Activated naive CD4-positive, alpha-beta T cell treated with anti-CD3 and anti-CD28 coated beads, Interleukin-2, amount 50 U/mL, for 24 hours (primary cell): ENCODE results near the gene PRMT7.
A peak's percentile ranks its signal among the peaks of the same experiment; 100 is the strongest.

Experiments
- H3K27ac Mint-ChIP-seq: one replicate; pipeline ENCODE4 v1.8.0; 2021; ENCODE audit warnings: mild to moderate bottlenecking, mixed read lengths
- H3K27me3 Mint-ChIP-seq: one replicate; pipeline ENCODE4 v1.8.0; 2021; ENCODE audit warnings: mixed read lengths
- H3K36me3 Mint-ChIP-seq: one replicate; pipeline ENCODE4 v1.8.0; 2021; ENCODE audit warnings: mixed read lengths
- H3K4me1 Mint-ChIP-seq: one replicate; pipeline ENCODE4 v1.8.0; 2021; ENCODE audit warnings: mixed read lengths
- H3K4me3 Mint-ChIP-seq: one replicate; pipeline ENCODE4 v1.8.0; 2021; ENCODE audit warnings: mild to moderate bottlenecking, mixed read lengths
- H3K9me3 Mint-ChIP-seq: one replicate; pipeline ENCODE4 v1.8.0; 2021; ENCODE audit warnings: mixed read lengths

PRMT7 gene

GRCh38 chr16:68324336-68324735 is 13.5 kb downstream of the PRMT7 start:
- H3K9me3 Mint-ChIP-seq = no peaks in the 10 kb centered on the region
- no peak overlapping the region for H3K27ac Mint-ChIP-seq
- no peaks in the 10 kb centered on the region for H3K27me3 Mint-ChIP-seq
- H3K36me3 Mint-ChIP-seq = peaks cover 12% of the 10 kb centered on the region
- H3K4me3 Mint-ChIP-seq = no peak overlapping the region
- H3K4me1 Mint-ChIP-seq = peaks cover 24% of the 10 kb centered on the region

DNA sequence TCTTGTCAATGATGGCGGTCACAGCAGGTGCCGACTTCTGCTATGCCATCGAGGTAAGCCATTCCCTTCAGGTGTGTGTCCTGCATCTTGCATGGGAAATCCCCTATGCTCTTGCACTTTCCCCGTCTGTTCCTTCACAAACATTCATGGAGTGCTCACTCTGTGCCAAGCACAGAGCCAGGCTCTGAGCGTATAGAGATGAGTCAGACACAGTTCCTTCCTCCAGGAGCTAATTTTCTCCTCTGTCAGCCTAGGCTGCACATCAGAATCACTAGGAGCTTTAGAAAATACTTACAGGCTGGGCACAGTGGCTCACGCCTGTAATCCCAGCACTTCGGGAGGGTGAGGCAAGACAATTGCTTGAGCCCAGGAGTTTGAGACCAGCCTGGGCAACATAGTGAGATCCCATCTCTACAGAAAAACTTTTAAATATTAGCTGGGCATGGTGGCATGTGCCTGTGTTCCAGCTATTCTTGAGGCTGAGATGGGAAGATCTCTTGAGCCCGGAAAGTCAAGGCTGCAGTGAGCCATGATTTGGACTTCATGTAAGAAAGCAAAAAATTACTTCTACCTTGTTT is 14.1 kb downstream of the PRMT7 start:
- Mint-ChIP-seq H3K4me3 (no peak overlapping the region), H3K27me3 (no peaks in the 10 kb centered on the region), H3K27ac (no peak overlapping the region), H3K9me3 (no peaks in the 10 kb centered on the region), H3K4me1 (peaks cover 20% of the 10 kb centered on the region), H3K36me3 (peaks cover 10% of the 10 kb centered on the region)

- H3K4me3 Mint-ChIP-seq = no peak overlapping the region
- H3K27me3 Mint-ChIP-seq = no peaks in the 10 kb centered on the region
- H3K36me3 Mint-ChIP-seq = peaks cover 11% of the 10 kb centered on the region
- peaks cover 21% of the 10 kb centered on the region for H3K4me1 Mint-ChIP-seq
- H3K27ac Mint-ChIP-seq = no peak overlapping the region
- no peaks in the 10 kb centered on the region for H3K9me3 Mint-ChIP-seq
Observed at GRCh38 chr16:68328151-68328859, 17.5 kb downstream of the PRMT7 start.

- peaks cover 9% of the 10 kb centered on the region for H3K36me3 Mint-ChIP-seq
- H3K4me3 Mint-ChIP-seq = no peak overlapping the region
- no peaks in the 10 kb centered on the region for H3K27me3 Mint-ChIP-seq
- no peak overlapping the region for H3K27ac Mint-ChIP-seq
- H3K9me3 Mint-ChIP-seq = no peaks in the 10 kb centered on the region
- H3K4me1 Mint-ChIP-seq = peaks cover 21% of the 10 kb centered on the region
Observed at GRCh38 chr16:68328860-68329390, 18.1 kb downstream of the PRMT7 start.

DNA sequence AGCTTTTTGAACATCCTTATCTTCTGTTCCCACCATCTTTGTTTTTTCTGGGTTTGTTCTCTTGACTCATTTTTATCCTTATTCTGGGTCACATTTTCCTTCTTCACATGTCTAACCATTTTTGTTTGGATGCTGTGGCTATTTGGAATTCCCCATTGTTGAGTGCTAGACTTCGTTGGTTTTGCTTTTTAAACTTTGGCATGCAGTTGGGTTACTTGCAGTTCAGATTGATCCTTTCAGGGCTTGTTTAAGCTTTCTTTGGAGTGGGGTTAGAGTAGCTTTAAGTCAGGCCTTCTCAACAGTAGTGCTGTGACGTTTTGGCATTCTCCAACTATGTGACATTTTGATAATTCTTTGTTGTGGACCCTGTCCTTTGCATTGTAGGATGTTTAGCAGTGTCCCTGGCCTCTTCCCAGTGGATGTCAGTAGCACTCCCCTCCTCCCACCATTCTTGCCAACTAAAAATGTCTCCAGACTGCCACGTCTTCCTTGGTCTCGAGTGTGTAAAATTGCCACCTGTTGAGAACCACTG is 21.1 kb downstream of the PRMT7 start:
- H3K27me3 Mint-ChIP-seq = no peaks in the 10 kb centered on the region
- H3K9me3 Mint-ChIP-seq = no peaks in the 10 kb centered on the region
- H3K36me3 Mint-ChIP-seq = peaks cover 17% of the 10 kb centered on the region
- H3K4me1 Mint-ChIP-seq = peaks cover 21% of the 10 kb centered on the region
- peak overlapping the region; percentile 66 for H3K27ac Mint-ChIP-seq
- H3K4me3 Mint-ChIP-seq = no peak overlapping the region

DNA sequence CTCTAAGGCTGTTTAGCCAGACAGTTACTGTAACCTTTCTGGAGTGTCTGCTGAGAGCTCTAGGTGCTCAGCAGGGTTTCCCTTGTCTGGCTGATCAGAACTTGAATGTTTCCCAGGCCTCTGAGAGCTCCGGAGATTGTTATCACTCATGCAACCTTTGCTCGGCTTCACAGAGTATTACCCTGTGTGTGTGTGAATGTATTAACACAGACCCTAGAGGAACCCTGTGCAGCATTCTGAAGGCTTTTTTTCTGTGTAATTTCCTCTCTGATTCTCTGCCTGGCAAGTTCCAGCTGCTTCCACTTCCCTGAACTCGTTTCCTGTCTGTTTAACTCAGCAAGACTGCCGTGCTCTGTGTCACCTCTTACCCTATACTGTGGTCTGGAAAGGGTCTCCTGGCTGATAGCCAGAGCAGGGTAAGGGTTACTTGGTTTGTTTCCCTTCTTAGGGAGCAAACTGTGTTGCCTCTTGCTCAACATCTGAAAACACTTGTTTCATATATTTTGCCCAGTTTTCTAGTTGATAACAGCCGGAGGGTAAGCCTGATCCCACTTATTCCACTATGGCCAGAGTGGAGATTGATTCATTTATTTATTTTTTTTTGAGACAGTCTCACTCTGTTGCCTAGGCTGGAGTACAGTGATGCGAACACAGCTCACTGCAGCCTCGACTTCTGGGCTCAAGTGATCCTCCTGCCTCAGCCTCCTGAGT is 21.7 kb downstream of the PRMT7 start:
- Mint-ChIP-seq H3K36me3 (peaks cover 21% of the 10 kb centered on the region), H3K4me1 (peaks cover 21% of the 10 kb centered on the region), H3K27ac (no peak overlapping the region), H3K27me3 (no peaks in the 10 kb centered on the region), H3K9me3 (no peaks in the 10 kb centered on the region), H3K4me3 (no peak overlapping the region)

GRCh38 chr16:68335175-68335574 is 24.4 kb downstream of the PRMT7 start:
- H3K9me3 Mint-ChIP-seq = no peaks in the 10 kb centered on the region
- peaks cover 26% of the 10 kb centered on the region for H3K36me3 Mint-ChIP-seq
- no peak overlapping the region for H3K4me3 Mint-ChIP-seq

GRCh38 chr16:68338326-68339119 is 27.7 kb downstream of the PRMT7 start:
- no peaks in the 10 kb centered on the region for H3K9me3 Mint-ChIP-seq
- peaks cover 27% of the 10 kb centered on the region for H3K36me3 Mint-ChIP-seq
- no peaks in the 10 kb centered on the region for H3K4me1 Mint-ChIP-seq
- H3K27me3 Mint-ChIP-seq = no peaks in the 10 kb centered on the region
- no peak overlapping the region for H3K27ac Mint-ChIP-seq
- no peak overlapping the region for H3K4me3 Mint-ChIP-seq

More at GRCh38 chr16:68335175-68335574, 24.4 kb downstream of the PRMT7 start:
- Mint-ChIP-seq H3K27me3 (no peaks in the 10 kb centered on the region), H3K4me1 (peaks cover 12% of the 10 kb centered on the region), H3K27ac (no peak overlapping the region)

GRCh38 chr16:68339214-68339613 is 28.4 kb downstream of the PRMT7 start:
- no peak overlapping the region for H3K27ac Mint-ChIP-seq
- no peak overlapping the region for H3K4me3 Mint-ChIP-seq
- no peaks in the 10 kb centered on the region for H3K9me3 Mint-ChIP-seq
- peaks cover 26% of the 10 kb centered on the region for H3K36me3 Mint-ChIP-seq
- no peaks in the 10 kb centered on the region for H3K4me1 Mint-ChIP-seq
- H3K27me3 Mint-ChIP-seq = no peaks in the 10 kb centered on the region

DNA sequence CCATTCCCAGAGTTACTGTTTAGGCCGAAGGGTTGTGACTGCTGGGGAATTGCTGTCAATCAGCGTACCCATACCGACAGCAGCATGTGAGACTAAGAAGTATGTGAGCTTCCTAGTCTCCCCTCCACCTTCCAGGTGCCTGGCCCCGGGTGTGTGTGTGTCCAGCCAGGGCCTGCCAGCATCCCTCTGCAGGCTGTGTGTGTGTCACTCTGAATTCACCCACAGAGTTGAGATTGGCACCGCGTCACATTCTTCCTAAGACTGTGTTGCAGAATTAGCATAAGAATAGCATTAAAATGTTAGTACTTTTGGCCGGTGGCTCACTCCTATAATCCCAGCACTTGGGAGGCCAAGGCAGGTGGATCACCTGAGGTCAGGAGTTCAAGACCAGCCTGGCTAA is 31.8 kb downstream of the PRMT7 start:
- H3K4me3 Mint-ChIP-seq = no peak overlapping the region
- no peak overlapping the region for H3K27ac Mint-ChIP-seq
- H3K36me3 Mint-ChIP-seq = peaks cover 23% of the 10 kb centered on the region
- no peaks in the 10 kb centered on the region for H3K4me1 Mint-ChIP-seq
- H3K9me3 Mint-ChIP-seq = no peaks in the 10 kb centered on the region
- no peaks in the 10 kb centered on the region for H3K27me3 Mint-ChIP-seq

DNA sequence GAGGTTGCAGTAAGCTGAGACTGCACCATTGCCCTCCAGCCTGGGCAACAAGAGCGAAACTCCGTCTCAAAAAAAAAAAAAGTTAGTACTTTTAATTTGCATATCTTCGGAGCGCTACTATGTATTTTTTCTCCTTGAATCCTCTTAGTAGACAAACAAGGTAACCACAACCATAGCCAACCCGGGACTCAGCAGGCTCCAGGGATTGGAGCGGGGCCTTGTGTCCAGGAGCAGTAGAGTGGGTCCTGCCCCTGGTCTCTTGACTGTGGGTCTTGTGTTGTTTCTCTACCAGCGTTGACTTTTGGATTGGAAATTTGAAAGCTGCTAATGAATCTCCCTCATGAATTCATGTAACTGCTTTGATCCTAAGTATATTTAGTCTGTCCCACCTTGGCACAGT is 32.3 kb downstream of the PRMT7 start:
- no peaks in the 10 kb centered on the region for H3K4me1 Mint-ChIP-seq
- no peak overlapping the region for H3K27ac Mint-ChIP-seq
- no peak overlapping the region for H3K4me3 Mint-ChIP-seq
- H3K27me3 Mint-ChIP-seq = no peaks in the 10 kb centered on the region
- peaks cover 18% of the 10 kb centered on the region for H3K36me3 Mint-ChIP-seq
- no peaks in the 10 kb centered on the region for H3K9me3 Mint-ChIP-seq

DNA sequence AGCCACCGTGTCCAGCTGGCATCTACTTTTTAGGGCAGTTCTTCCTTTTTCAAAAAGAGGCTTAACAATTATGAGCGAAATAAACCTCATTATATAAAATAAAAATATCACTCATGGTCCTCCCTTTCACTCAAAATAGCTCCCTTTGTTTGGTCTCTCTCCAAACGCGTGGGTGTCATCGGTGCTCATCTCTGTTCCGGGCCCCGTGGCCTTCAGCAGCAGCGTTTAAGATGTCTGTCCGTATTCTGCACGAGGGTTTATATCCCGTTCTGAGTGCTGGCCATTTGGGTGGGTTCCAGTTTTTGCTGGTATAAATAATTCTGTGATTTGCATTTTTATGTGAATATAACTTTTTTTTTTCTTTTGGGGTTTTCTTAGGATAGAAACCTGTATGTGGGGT is 33.4 kb downstream of the PRMT7 start:
- no peak overlapping the region for H3K4me3 Mint-ChIP-seq
- H3K36me3 Mint-ChIP-seq = peaks cover 18% of the 10 kb centered on the region
- H3K9me3 Mint-ChIP-seq = no peaks in the 10 kb centered on the region
- H3K27me3 Mint-ChIP-seq = no peaks in the 10 kb centered on the region
- no peaks in the 10 kb centered on the region for H3K4me1 Mint-ChIP-seq
- H3K27ac Mint-ChIP-seq = no peak overlapping the region

- H3K4me3 Mint-ChIP-seq = no peak overlapping the region
- no peaks in the 10 kb centered on the region for H3K27me3 Mint-ChIP-seq
- H3K9me3 Mint-ChIP-seq = no peaks in the 10 kb centered on the region
- peaks cover 18% of the 10 kb centered on the region for H3K36me3 Mint-ChIP-seq
- H3K4me1 Mint-ChIP-seq = no peaks in the 10 kb centered on the region
- no peak overlapping the region for H3K27ac Mint-ChIP-seq
Observed at GRCh38 chr16:68345351-68345810, 34.6 kb downstream of the PRMT7 start.

DNA sequence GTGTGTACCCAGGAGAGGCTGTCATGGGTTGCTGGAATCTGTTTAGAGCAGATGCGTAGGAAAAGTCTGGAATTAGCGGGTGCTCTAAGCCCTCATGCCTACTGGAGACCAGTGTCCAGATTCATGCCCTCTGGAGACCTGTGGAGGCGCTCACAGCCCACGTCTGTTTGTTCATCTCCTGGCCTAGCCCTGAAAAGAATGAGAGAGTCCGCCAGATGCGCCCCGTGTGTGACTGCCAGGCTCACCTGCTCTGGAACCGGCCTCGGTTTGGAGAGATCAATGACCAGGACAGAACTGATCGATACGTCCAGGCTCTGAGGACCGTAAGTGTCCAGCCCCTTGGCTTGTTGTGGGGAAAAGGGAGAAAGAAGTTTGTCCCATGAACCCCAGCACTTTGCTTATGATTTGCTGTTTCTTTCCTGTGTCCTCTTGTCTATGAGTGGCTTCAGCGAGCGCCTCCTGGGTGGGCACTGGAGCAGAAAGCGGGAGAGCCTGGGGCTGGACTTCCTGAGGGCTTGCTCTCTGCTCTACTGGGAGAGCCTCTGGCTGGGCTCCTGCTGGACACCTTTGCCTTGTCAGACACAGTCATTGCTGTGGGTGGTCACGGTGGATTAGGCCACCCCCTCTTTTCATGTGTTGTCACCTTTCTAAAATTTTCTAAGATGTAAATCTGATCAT is 35.3 kb downstream of the PRMT7 start:
- Mint-ChIP-seq H3K4me1 (no peaks in the 10 kb centered on the region), H3K27me3 (no peaks in the 10 kb centered on the region), H3K27ac (no peak overlapping the region), H3K4me3 (no peak overlapping the region), H3K36me3 (peaks cover 13% of the 10 kb centered on the region), H3K9me3 (no peaks in the 10 kb centered on the region)
